RWPE2 (cell line): ENCODE data around the gene NBPF6.
"Not testable (repeated sequence)": the region's sequence is repeated elsewhere in the genome, so short reads cannot be mapped to it uniquely, and the experiment has no call there.

ENCODE experiments used
- ATAC-seq: fragments of 200-7000 bp; cut with Tn5 transposase; 3 replicates; pipeline ENCODE4 v1.9.1; 2021; ENCODE audit warnings: low read depth
- DNase-seq: peaks from one replicate; pipeline ENCODE4 v3.0.0-alpha.2; 2020; ENCODE audit warnings: low spot score
- H3K27ac ChIP-seq: fragments of 450-650 bp; 2 replicates; pipeline ENCODE4 v1.5.1; 2017; ENCODE audit warnings: mild to moderate bottlenecking; ENCODE audit not compliant: poor library complexity, severe bottlenecking
- H3K27me3 ChIP-seq: fragments of 250-450 bp; sonication (Bioruptor Pico); 2 replicates; pipeline ENCODE4 v1.5.1; 2021; ENCODE audit warnings: mild to moderate bottlenecking, moderate library complexity; ENCODE audit not compliant: insufficient read depth, poor library complexity, severe bottlenecking
- H3K36me3 ChIP-seq: fragments of 250-450 bp; sonication (Bioruptor Pico); 2 replicates; pipeline ENCODE4 v1.5.1; 2020; ENCODE audit warnings: low read depth, mild to moderate bottlenecking, moderate library complexity
- H3K4me1 ChIP-seq: fragments of 250-450 bp; sonication (Bioruptor Pico); 2 replicates; pipeline ENCODE4 v1.5.1; 2021; ENCODE audit warnings: mild to moderate bottlenecking, moderate library complexity; ENCODE audit not compliant: insufficient read depth, poor library complexity, severe bottlenecking
- H3K4me3 ChIP-seq: fragments of 250-450 bp; sonication (Bioruptor Pico); 2 replicates; pipeline ENCODE4 v1.5.1; 2021; ENCODE audit warnings: mild to moderate bottlenecking, moderate library complexity; ENCODE audit not compliant: severe bottlenecking
- H3K9me3 ChIP-seq: fragments of 250-450 bp; sonication (Bioruptor Pico); 2 replicates; pipeline ENCODE4 v1.5.1; 2021; ENCODE audit warnings: mild to moderate bottlenecking, moderate library complexity; ENCODE audit not compliant: severe bottlenecking
- TF ChIP-seq, protein P1 (sequence below): fragments of 450-650 bp; IDR thresholded peaks from one replicate; pipeline ENCODE4 v1.5.1; 2017; ENCODE audit warnings: mild to moderate bottlenecking, moderate library complexity; ENCODE audit not compliant: poor library complexity, severe bottlenecking

Gene NBPF6

DNA sequence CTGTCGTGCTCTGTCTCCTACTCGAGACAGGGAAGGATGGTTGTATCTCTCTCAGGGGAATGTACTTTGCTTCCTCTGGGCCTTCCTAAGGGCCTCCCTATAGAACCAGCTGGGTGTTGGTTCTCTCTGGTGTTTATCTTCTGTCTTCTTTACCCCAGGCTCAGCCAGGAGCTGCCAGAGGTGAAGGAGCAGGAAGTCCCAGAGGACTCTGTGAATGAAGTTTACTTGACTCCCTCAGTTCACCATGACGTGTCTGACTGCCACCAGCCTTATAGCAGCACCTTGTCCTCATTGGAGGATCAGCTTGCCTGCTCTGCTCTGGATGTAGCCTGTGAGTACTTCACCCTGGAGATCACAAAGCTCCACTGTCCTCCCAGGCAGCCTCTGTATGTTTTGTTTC, 11.6 kb downstream of the NBPF6 start:
- H3K36me3 ChIP-seq, H3K4me1 ChIP-seq, H3K9me3 ChIP-seq, H3K4me3 ChIP-seq, H3K27ac ChIP-seq, DNase-seq, H3K27me3 ChIP-seq, ATAC-seq: not testable (repeated sequence)

DNA sequence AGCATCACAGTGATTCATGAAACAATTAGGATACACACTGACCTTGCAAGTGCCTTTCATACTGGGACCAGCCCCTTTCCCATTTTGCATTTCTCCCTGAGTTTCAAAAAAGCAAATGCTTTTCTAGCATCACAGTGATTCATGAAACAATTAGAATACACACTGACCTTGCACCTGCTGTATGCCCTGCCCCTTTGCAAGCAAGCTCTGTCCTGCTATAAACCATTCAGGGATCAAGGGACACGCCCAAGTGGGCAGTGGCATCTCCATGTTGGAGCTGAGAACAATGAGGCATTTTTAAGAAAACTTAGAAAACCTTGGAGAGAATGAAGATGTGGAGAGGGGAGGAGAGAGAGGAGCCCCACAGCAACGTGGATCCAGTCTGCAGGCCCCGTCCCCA, 13.8 kb downstream of the NBPF6 start:
- H3K27me3 ChIP-seq, H3K4me3 ChIP-seq, DNase-seq, H3K27ac ChIP-seq, H3K36me3 ChIP-seq, ATAC-seq, H3K9me3 ChIP-seq, H3K4me1 ChIP-seq: not testable (repeated sequence)

GRCh38 chr1:108466166-108466565, 16.0 kb downstream of the NBPF6 start:
- H3K9me3 ChIP-seq, H3K27me3 ChIP-seq, H3K36me3 ChIP-seq, DNase-seq, ATAC-seq, H3K27ac ChIP-seq, H3K4me1 ChIP-seq, H3K4me3 ChIP-seq: not testable (repeated sequence)

DNA sequence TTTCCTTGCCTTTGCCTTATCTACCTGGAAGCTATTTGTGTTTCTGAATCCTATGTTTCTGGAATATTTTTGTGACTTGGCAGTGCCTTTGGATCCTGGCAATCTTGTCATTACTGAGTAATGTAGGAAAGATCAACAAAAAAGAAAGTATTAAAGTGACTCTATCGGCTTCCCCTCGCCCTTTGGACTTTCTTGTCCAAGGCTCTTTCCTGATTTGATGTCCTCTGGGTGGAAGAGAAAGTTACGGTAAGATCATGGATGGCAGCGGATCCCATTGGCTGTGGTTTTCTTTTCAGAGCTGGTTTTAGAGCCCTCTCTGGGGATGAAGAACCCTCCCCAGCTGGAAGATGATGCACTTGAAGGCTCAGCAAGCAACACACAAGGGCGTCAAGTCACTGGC, 17.0 kb downstream of the NBPF6 start:
- not testable (repeated sequence) for H3K36me3 ChIP-seq, H3K27ac ChIP-seq, DNase-seq, H3K4me3 ChIP-seq, H3K9me3 ChIP-seq, H3K27me3 ChIP-seq, H3K4me1 ChIP-seq, ATAC-seq

DNA sequence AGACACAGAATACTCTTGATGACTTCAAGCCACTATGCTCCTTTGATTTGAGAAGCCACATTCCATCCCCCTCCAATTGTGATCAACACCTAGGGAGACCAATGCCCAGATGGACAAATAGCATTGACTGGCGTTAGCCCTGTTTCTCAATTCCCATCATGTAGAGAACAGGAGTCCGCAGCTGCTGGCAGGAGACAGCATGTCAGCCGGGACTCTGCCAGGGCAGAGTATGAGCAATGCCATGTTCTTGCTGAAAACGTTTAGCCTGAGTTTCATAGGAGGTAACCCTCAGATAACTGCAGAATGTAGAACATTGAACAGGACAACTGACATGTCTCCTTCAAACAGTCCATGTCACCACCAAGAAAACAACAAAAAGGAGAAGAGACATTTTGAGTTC, 20.6 kb downstream of the NBPF6 start:
- H3K4me1 ChIP-seq, DNase-seq, H3K4me3 ChIP-seq, H3K36me3 ChIP-seq, H3K27ac ChIP-seq, H3K9me3 ChIP-seq, ATAC-seq, H3K27me3 ChIP-seq: not testable (repeated sequence)

DNA sequence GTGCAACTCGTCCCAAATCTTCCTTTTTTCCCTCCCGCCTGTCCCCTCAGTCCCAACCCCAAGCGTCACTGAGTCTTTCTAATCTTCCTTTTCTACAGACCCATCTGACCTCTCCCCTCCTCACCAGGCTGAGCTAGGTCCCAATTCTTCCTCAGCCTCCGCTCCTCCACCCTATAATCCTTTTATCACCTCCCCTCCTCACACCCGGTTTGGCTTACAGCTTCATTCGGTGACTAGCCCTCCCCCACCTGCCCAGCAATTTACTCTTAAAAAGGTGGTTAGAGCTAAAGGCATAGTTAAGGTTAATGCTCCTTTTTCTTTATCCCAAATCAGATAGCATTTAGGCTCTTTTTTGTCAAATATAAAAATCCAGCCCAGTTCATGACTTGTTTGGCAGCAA, 24.4 kb downstream of the NBPF6 start:
- H3K4me1 ChIP-seq, DNase-seq, ATAC-seq, H3K4me3 ChIP-seq, H3K36me3 ChIP-seq, H3K27me3 ChIP-seq, H3K27ac ChIP-seq, H3K9me3 ChIP-seq: not testable (repeated sequence)

GRCh38 chr1:108478429-108479015, 28.4 kb downstream of the NBPF6 start:
- TF ChIP-seq, protein P1, sequence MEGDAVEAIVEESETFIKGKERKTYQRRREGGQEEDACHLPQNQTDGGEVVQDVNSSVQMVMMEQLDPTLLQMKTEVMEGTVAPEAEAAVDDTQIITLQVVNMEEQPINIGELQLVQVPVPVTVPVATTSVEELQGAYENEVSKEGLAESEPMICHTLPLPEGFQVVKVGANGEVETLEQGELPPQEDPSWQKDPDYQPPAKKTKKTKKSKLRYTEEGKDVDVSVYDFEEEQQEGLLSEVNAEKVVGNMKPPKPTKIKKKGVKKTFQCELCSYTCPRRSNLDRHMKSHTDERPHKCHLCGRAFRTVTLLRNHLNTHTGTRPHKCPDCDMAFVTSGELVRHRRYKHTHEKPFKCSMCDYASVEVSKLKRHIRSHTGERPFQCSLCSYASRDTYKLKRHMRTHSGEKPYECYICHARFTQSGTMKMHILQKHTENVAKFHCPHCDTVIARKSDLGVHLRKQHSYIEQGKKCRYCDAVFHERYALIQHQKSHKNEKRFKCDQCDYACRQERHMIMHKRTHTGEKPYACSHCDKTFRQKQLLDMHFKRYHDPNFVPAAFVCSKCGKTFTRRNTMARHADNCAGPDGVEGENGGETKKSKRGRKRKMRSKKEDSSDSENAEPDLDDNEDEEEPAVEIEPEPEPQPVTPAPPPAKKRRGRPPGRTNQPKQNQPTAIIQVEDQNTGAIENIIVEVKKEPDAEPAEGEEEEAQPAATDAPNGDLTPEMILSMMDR = no peak
- Histone ChIP-seq H3K4me3 (no peak overlapping the region), H3K9me3 (no peaks in the 10 kb centered on the region), H3K36me3 (no peaks in the 10 kb centered on the region), H3K4me1 (no peaks in the 10 kb centered on the region), H3K27ac (no peak overlapping the region), H3K27me3 (no peaks in the 10 kb centered on the region)
- DNase-seq (no peak), ATAC-seq (no peak)

DNA sequence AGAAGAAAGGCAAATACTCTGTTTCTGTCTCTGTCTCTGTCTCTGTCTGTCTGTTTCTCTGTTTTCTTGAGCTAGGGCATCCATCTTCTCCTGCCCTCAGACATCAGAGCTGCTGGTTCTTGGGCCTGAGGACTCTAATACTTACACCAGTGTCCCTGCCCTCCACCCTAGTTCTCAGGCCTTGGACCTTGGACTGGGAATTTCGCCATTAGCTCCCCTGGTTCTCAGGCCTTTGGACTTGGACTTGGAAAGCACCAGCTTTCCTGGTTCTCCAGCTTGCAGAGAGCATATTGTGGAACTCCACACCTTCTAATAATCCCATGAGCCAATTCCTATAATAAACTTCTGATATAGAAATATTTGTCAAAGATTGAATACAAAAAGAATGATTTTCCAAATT, 32.6 kb downstream of the NBPF6 start:
- DNase-seq (no peak), ATAC-seq (no peak)
- no peaks in the 10 kb centered on the region for H3K36me3 ChIP-seq
- H3K9me3 ChIP-seq = no peaks in the 10 kb centered on the region
- TF ChIP-seq, protein P1 = no peak
- no peaks in the 10 kb centered on the region for H3K4me1 ChIP-seq
- H3K27me3 ChIP-seq = no peaks in the 10 kb centered on the region
- no peak overlapping the region for H3K27ac ChIP-seq
- no peak overlapping the region for H3K4me3 ChIP-seq

DNA sequence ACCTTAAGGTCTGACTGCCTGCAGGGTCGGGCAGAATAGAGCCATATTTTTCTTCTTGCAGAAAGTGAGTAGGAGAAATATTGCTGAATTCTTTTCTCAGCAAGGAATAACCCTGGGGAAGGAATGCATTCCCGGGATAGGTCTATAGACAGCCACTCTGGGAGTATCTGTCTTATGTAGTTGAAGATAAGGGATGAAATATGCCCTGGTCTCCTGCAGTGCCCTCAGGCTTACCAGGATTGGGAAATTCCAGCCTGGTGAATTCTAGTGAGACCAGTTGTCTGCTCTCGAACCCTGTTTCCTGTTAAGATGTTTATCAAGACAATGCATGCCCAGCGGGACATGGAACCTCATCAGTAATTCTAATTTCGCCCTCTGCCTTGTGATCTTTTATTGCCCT, 35.8 kb downstream of the NBPF6 start:
- H3K36me3 ChIP-seq, H3K27ac ChIP-seq, H3K4me3 ChIP-seq, H3K27me3 ChIP-seq, H3K9me3 ChIP-seq, ATAC-seq, DNase-seq, H3K4me1 ChIP-seq: not testable (repeated sequence)

DNA sequence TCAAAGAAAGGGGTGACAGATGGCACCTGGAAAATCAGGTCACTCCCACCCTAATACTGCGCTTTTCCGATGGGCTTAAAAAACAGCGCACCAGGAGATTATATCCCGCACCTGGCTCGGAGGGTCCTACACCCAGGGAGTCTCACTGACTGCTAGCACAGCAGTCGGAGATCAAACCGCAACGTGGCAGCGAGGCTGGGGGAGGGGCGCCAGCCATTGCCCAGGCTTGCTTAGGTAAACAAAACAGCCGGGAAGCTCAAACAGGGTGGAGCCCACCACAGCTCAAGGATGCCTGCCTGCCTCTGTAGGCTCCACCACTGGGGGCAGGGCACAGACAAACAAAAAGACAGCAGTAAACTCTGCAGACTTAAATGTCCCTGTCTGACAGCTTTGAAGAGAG, 36.6 kb downstream of the NBPF6 start:
- not testable (repeated sequence) for ATAC-seq

More for the DNA sequence above, 36.6 kb downstream of the NBPF6 start:
- not testable (repeated sequence) for H3K27me3 ChIP-seq, DNase-seq, H3K4me3 ChIP-seq, H3K36me3 ChIP-seq, H3K27ac ChIP-seq, H3K4me1 ChIP-seq, H3K9me3 ChIP-seq
